ENCODE data around the gene PAPPA2. TPM values are rescaled to one million over a fixed set of nuclear protein-coding genes. Genes with fewer than 3 reads are reported as not detected.
"Not testable (repeated sequence)": the region's sequence is repeated elsewhere in the genome, so short reads cannot be mapped to it uniquely, and the experiment has no call there.

The PAPPA2 gene
- total and polyA plus RNA-seq, 12 donors = 0.06 to 1.3 (median 0.29) TPM

DNA sequence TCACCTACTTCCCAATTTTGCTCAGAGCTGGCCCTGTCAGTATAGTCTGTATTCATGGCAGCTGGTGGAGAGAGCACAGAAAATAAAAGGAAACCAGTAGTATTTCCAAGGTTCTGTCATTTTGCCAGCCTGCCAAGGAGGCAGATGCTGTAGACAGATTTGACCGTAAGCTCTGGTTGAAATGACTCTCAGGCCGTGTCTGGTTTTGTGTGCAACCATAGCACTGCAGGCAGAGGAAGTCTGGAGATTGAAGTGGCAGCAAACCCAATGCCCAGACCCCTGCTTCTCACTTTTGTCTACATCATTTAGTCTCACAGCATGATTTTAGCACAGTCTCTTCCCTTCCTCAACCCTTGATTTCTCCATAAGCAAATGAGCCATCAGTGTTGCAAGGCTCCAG lies 291.7 kb downstream of the PAPPA2 start:
- TF ChIP-seq, protein P1, sequence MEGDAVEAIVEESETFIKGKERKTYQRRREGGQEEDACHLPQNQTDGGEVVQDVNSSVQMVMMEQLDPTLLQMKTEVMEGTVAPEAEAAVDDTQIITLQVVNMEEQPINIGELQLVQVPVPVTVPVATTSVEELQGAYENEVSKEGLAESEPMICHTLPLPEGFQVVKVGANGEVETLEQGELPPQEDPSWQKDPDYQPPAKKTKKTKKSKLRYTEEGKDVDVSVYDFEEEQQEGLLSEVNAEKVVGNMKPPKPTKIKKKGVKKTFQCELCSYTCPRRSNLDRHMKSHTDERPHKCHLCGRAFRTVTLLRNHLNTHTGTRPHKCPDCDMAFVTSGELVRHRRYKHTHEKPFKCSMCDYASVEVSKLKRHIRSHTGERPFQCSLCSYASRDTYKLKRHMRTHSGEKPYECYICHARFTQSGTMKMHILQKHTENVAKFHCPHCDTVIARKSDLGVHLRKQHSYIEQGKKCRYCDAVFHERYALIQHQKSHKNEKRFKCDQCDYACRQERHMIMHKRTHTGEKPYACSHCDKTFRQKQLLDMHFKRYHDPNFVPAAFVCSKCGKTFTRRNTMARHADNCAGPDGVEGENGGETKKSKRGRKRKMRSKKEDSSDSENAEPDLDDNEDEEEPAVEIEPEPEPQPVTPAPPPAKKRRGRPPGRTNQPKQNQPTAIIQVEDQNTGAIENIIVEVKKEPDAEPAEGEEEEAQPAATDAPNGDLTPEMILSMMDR (IDR thresholded peaks at IDR 0.05) = no peak
- Histone ChIP-seq H3K27ac (no peak overlapping the region), H3K36me3 (no peaks in the 10 kb centered on the region), H3K4me1 (no peaks in the 10 kb centered on the region), H3K9me3 (peaks cover 0 to 7% (median 0%) of the 10 kb centered on the region in 11 donors), H3K4me3 (no peak overlapping the region), H3K27me3 (no peaks in the 10 kb centered on the region)
- intact Hi-C loops (cut with DNase I) = no loop called here
- no peak for DNase-seq
- WGBS, 2 donors = 49 to 74% methylated on average over 2 of the region's 2 CpGs
- ATAC-seq = no peak

DNA sequence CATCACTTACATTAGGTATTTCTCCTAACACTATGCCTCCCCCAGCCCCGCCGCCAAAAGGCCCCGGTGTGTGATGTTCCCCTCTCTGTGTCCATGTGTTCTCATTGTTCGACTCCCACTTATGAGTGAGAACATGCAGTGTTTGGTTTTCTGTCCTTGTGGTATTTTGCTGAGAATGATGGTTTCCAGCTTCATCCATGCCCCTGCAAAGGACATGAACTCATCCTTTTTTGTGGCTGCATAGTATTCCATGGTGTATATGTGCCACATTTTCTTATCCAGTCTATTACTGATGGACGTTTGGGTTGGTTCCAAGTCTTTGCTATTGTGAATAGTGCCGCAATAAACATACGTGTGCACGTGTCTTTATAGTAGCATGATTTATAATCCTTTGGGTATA lies 293.8 kb downstream of the PAPPA2 start:
- H3K4me1 ChIP-seq; intact Hi-C loops (cut with DNase I); DNase-seq; H3K27ac ChIP-seq; H3K9me3 ChIP-seq; H3K4me3 ChIP-seq; ATAC-seq; H3K27me3 ChIP-seq; H3K36me3 ChIP-seq: not testable (repeated sequence)
- 91 to 97% methylated on average over 8 of the region's 8 CpGs for WGBS, 2 donors

DNA sequence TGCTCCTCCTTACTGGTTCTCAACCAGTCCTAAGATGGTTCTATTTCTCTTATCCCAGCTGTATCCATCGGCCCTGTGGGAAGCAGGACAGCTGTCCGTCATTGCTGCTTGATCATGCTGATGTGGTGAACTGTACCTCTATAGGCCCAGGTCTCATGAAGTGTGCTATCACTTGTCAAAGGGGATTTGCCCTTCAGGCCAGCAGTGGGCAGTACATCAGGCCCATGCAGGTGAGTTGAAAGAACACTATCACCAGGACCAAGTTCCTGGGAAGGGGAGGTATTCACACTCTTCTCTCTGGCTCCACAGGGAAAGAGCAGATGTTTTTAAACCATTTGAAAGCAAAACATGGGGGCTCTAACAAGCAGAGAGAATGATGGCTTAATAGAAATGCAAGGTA lies 302.6 kb downstream of the PAPPA2 start:
- Histone ChIP-seq H3K4me3 (no peak overlapping the region), H3K9me3 (no peaks in the 10 kb centered on the region), H3K27ac (no peak overlapping the region), H3K4me1 (no peaks in the 10 kb centered on the region), H3K36me3 (no peaks in the 10 kb centered on the region), H3K27me3 (no peaks in the 10 kb centered on the region)
- 79 to 86% methylated on average over 2 of the region's 2 CpGs for WGBS, 2 donors
- no peak for DNase-seq
- TF ChIP-seq, protein P1 (IDR thresholded peaks at IDR 0.05) = no peak
- intact Hi-C loops (cut with DNase I) = no loop called here
- no peak for ATAC-seq

DNA sequence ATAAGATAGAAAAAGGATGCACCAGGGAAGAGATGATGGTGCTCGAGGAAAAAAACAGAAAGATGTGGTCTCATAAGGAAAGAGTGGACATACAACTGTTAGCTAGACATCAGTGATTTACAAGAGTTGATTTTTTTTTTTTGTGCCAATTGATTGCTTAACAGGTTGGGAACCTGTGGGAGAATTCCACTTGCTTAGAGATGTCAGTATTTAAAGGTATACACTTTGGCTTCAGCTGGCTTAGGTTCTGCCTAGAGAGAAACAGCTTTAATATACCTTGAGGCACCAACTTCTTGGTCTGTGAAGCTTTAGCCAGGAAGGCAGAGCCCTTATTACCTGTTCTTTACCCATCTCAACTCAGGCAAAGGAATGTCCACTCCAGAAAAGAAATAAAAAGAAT lies 303.8 kb downstream of the PAPPA2 start:
- TF ChIP-seq, protein P1 (IDR thresholded peaks at IDR 0.05) = no peak
- H3K27me3 ChIP-seq = no peaks in the 10 kb centered on the region
- no peak for ATAC-seq
- H3K36me3 ChIP-seq = no peaks in the 10 kb centered on the region
- no peak overlapping the region for H3K27ac ChIP-seq
- intact Hi-C loops (cut with DNase I) = no loop called here
- no peaks in the 10 kb centered on the region for H3K4me1 ChIP-seq
- WGBS, 2 donors = 84 to 90% methylated on average over 1 of the region's 1 CpG
- DNase-seq = no peak
- no peak overlapping the region for H3K4me3 ChIP-seq
- no peaks in the 10 kb centered on the region for H3K9me3 ChIP-seq

DNA sequence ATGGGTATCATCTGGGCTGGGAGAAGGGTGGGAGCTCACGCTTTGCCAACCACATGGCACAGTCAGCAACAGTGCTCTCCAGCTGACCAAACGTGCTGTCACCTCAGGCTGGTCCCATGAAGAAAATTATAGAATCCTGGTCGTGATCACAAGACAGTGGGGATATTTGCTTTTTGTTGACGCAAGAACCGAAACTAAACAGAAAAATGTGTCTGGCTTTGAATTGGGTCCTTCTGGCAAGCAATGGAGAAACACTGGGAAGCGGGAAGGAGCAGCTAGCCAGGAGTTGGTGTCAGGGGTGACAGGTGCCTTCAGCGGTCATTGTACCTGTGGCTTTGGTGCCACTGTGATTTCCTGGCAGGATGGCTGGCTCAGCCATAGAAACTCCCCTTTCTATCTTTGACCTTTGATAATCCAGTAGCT lies 304.8 kb downstream of the PAPPA2 start:
- Histone ChIP-seq H3K27ac (no peak overlapping the region), H3K4me3 (no peak overlapping the region), H3K9me3 (no peaks in the 10 kb centered on the region), H3K4me1 (no peaks in the 10 kb centered on the region), H3K36me3 (no peaks in the 10 kb centered on the region), H3K27me3 (no peaks in the 10 kb centered on the region)
- no peak for DNase-seq
- 85 to 88% methylated on average over 7 of the region's 7 CpGs for WGBS, 2 donors
- TF ChIP-seq, protein P1 (IDR thresholded peaks at IDR 0.05) = no peak
- ATAC-seq = no peak
- intact Hi-C loops (cut with DNase I) = no loop called here
